ENCODE results near the gene NFATC2.

GRCh38 chr20:51535075-51535386, 7.5 kb downstream of the NFATC2 start:
- TF ChIP-seq CTCF (IDR thresholded peaks at IDR 0.05) (no peak), POLR2A (IDR thresholded peaks at IDR 0.05) (no peak)
